NCI-H1105 treated with DMSO at 0.1 percent for 48 hours (cell line): Measurements from ENCODE around the gene CFAP97D2.
A peak's percentile ranks its signal among the peaks of the same experiment; 100 is the strongest.
"Not testable (repeated sequence)": the region's sequence is repeated elsewhere in the genome, so short reads cannot be mapped to it uniquely, and the experiment has no call there.

Experiments used
- DNase-seq: peaks from one replicate; lab custom pipeline; 2025; lab: John Stamatoyannopoulos, UW

The CFAP97D2 gene

DNA sequence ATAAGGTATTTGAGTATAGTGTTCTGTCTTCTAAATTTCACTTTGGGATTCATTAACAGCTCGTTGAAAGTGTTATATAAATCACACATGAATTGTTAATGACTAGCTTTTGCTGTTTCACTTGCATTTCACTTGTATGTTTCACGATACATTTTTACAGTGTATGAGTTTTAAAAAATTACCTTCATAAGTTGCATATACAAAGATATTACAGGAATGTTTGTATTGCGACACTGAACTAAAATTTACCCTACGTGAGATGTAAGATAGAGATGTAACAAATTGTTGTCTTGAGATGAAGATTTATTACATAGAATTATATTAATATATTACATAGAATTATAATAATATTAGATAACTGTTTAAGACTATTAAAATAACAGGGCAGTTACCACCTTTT lies 57.2 kb downstream of the CFAP97D2 start:
- DNase-seq = no peak

DNA sequence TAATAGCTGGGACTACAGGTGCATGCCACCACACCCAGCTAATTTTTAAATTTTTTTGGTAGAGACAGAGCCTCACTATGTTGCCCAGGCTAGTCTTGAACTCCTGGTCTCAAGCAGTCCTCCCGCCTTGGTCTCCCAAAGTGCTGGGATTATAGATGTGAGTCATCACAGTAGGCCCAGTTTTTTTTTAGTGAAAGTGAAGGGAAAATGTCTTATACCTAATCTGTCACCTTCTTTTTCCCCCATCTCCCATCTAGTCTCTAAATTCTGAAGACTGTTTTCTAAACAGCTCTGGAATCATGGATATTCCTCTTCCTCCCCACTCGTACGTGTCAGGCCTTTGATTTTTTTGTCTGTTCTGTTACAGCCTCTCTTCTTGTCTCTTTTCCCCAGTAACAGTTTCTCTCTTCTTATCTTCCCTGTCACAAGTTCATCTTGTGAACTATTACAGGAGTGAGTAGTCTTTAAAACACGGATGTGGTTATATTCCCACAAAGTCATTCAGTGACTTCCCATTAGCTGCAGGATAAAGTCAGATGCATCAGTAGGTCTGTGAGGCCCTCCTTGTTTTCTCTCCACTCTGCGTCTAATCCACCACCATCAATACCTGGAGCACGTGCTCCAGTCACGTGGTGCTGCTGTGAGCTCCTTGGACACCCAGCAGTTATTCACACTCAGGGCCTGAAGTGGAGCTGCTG lies 58.5 kb downstream of the CFAP97D2 start:
- DNase-seq = no peak

DNA sequence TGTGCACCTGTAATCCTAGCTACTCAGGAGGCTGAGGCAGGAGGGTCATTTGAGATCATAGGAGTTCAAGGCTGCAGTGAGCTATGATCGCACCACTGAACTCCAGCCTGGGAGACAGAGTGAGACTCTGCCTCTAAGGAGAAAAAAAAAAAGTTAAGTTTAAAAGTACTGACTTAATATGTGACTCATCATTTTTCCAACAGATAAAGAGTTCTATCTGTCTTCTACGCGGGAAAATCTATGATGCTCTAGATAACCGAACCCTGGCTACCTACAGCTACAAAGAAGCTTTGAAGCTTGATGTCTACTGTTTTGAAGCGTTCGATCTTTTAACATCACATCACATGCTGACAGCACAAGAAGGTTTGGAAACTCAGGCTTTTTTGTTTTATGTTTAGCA lies 62.9 kb downstream of the CFAP97D2 start:
- no peak for DNase-seq

DNA sequence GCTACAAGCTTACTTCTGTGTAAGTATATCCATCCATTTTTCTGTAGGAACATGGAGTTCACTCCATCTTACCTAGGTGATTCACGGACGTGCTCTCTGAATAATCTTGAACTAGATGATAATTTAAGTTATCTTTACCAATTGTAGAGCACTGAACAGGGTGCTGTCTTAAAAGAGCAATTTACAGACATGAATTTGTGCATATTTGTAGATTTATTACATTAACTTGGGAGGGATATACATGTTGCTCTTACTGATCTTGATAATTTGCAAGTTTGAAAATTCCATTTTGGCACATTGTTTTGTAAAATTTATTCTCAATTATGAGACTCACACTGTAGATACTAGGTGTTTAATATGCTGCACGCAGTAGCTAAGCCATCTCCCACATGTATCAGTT lies 64.9 kb downstream of the CFAP97D2 start:
- DNase-seq = no peak

DNA sequence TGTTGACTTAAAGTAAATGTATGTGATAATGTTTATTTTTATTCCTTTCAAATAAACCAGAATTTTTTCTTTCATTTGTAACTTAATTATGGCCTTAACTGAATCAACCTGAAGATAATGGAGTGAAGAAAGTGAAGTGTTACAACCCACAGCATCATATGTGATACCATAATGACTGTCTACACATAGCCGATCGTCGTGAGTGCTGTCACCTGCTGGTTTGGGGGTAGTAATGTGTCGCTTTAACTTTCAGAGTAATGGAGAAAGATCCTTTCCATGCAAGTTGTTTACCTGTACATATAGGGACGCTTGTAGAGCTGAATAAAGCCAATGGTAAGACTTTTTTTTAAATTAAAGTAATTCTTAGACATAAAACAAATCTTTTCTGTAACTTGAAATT lies 65.6 kb downstream of the CFAP97D2 start:
- no peak for DNase-seq

DNA sequence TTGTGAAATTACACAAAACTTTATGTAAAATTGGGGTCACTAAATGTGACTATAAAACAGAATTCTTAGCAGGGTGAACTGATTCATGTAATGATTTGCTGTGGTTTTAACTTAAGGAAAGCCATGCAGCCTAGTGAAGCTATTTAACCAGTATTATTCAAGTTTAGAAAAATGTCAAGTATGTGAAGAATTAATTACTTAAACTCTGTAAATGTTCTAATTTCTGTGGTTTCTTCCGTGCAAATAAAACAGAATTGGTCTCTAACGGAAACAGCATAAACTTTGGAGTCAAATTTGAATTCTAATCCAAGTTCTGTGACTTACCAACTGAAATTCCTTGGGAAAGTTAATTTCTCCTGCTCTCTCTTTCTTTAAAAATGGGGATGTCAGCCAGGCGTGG lies 69.0 kb downstream of the CFAP97D2 start:
- DNase-seq = no peak

DNA sequence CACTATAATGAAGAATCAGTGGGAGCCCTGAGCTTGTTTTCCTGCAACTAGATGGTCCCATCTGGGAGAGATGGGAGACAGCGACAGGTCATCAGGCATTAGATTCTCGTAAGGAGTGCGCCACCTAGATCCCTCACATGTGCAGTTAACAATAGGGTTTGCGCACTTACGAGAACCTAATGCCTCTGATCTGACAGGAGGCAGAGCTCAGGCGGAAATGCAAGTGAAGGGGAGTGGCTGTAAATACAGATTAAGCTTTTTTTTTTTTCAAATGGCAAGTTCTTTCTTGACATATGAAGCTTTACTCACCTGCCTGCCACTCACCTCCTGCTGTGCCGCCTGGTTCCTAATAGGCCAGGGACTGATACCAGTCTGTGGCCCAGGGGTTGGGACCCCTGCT lies 70.0 kb downstream of the CFAP97D2 start:
- DNase-seq = no peak

DNA sequence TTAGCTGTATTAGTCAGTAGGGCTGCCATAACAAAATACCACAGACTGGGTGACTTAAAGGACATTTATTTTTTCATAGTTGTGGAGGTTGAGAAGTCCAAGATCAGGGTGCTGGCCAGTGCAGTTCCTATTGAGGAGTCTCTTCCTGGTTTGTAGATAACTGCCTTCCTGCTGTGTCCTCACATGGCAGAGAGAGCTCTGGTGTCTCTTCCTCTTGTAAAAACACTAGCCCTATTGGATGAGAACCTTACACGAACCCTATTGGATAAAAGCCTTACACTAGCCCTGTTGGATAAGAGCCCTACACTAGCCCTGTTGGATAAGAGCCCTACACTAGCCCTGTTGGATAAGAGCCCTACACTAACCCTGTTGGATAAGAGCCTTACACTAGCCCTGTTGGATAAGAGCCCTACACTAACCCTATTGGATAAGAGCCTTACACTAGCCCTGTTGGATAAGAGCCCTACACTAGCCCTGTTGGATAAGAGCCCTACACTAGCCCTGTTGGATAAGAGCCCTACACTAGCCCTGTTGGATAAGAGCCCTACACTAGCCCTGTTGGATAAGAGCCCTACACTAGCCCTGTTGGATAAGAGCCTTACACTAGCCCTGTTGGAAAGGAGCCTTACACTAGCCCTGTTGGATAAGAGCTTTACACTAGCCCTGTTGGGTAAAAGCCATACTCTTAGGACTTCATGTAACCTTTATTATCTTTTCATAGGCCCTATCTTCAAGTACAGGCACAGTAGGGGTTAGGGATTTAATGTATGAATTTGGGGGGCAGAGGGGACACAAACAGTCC lies 72.8 kb downstream of the CFAP97D2 start:
- not testable (repeated sequence) for DNase-seq

DNA sequence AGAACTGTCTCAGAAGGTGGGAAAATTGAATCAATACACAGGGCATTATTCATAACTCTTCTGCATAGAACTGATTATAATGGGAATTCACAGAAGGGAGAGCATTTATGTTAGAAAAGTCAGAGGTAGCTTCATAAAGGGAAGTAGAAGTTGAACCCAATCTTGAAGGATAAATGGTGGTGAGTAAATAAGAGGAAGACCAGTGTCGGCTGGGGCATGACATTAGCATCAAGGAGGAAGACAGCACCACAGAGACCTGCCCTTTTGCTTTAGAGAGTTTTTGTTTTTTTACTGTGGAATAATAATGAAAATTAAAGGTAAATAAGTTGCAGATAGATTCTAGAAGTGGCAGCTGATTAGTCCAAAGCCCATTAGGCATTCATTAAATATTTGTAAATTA lies 77.5 kb downstream of the CFAP97D2 start:
- DNase-seq = no peak

DNA sequence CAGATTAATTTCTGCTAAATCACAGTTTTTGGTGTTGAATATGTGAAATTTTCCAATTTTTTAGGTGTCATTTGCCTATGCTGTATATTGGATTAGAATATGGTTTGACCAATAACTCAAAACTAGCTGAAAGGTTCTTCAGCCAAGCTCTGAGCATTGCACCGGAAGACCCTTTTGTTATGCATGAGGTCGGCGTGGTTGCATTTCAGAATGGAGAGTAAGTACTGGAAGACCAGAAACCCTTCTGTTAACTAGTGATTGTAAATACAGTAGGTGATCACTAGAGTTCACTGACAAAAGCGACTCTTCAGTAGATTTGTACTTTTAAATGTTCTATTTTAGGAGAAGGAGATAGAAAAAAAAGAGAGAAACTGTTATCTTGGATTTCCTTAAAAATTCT lies 78.0 kb downstream of the CFAP97D2 start:
- no peak for DNase-seq

DNA sequence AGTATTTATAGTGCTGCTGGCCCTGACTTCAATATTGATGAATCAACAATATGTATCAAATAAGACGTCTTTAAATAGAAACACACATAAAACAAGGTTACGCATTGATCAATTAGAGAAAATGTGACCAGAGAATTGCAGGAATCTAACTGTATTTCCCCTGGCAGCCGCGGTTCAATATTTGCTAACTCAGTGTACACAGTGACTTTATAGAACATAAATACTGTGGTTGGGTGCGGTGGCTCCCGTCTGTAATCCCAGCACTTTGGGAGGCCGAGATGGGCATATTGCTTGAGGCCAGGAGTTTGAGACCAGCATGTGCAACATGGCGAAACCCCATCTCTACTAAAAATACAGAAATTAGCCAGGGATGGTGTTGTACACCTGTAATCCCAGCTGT lies 79.5 kb downstream of the CFAP97D2 start:
- DNase-seq = no peak

DNA sequence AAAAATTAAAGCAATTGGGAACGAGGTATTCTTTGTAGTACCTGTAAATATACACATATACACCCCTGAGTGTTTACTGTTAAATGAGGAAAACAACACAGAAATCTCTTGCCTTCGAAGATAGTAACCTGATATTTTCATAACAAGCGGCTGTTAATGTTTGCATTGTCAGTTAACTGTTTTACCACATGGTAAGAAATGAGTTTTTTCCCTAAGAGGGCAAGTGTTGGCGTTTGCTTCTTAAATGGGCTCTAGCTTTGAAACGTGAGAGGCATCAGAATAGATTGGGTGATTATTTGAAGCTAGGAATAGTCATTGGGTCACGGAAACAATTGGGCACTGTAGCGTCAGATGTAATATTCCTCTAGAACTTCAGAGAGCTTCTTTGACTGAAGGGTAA lies 80.3 kb downstream of the CFAP97D2 start:
- peak; percentile 30 for DNase-seq

DNA sequence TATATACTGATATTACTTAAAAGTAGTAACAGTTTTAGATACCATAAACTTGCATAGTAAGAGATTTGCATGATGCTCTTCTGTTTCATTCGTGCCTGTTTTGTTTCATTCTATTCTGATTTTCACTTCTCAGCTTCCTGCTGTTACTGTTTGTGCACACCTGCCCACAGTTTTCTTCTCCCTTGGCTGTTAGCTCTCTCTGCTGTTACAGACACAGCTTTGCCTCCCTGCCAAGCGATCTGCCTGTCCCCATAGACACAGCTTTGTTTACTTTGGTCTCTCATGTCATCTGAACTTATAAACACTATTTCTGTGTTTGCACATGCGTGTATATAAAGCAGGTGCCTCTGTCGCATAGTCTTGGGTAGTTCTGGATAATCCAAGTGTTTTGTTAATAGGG lies 80.9 kb downstream of the CFAP97D2 start:
- DNase-seq = peak; percentile 78

DNA sequence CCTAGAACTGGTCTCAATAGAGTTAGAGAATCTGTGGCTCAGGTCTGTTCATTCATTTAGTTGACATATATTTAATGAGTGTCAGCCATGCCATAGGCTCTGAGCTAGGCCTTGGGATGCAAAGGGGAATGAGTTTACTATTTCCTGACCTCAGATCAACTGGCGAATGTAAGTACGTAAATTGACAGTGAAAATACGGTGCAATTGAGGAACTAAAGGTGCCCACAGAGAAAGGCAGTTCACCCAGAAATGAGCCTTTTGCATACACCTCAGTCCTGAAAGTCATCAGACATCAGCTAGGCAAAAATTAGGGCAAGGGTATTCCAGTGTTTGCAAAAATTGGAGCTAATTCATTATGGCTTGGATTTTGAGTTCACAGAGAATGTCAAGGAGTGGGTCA lies 81.8 kb downstream of the CFAP97D2 start:
- no peak for DNase-seq

DNA sequence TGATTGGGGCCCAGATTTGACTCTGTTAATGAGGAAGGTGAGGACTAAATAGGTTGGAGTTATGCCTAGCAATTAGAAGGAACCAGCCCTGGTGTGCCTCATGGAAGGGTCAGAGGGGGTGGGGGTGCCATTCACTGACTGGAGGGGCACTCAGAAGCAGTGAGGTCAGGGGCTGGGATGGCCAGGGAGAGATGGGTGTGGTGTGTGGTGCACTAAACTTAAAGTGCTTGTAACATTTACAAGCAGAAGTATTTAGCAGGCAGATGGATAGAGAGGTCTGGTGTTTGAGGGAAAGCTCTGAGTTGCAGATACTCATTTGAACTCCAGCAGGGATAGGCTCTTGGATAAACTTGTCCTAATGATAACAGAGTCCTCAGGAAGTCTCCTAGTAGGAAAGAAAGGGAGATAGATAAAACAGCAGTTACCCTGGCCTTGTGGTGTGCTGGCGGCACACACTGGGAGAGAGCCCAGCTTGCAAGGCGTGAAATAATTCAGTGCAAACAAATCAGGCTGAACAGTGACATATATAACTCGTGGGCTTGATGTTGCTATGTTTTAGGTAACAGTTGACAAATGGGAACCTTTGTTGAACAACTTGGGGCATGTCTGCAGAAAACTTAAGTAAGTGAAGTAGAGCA lies 82.4 kb downstream of the CFAP97D2 start:
- no peak for DNase-seq

DNA sequence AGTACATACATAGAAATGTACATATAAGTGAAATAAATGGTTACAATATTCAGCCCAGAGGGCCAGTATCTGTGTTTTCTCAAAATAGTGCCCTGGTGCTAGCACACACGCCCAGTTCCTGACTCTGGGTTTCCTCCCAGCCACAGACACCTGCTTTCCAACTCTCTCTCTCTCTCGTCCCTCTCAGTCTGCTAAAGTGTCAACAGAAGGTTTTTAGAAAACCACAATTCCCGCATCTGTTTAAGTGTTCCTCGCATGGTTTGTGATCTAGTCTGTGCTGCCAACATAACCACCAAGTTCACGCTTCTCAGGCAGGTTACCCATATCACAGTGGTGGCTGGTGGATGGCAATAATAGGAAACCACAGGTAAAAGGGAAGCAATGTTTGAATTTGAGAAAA lies 84.5 kb downstream of the CFAP97D2 start:
- no peak for DNase-seq

DNA sequence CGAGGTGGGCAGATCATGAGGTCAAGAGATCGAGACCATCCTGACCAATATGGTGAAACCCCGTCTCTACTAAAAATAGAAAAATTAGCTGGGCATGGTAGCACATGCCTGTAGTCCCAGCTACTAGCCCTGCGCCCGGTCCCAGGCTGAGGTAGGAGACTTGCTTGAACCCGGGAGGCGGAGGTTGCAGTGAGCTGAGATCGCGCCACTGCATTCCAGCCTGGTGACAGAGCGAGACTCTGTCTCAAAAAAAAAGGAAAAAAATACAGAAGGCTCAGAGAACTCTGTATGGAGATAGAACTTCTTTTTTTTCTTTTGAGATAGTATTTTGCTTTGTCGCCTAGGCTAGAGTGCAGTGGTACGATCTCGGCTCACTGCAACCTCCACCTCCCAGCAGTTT lies 85.3 kb downstream of the CFAP97D2 start:
- not testable (repeated sequence) for DNase-seq

DNA sequence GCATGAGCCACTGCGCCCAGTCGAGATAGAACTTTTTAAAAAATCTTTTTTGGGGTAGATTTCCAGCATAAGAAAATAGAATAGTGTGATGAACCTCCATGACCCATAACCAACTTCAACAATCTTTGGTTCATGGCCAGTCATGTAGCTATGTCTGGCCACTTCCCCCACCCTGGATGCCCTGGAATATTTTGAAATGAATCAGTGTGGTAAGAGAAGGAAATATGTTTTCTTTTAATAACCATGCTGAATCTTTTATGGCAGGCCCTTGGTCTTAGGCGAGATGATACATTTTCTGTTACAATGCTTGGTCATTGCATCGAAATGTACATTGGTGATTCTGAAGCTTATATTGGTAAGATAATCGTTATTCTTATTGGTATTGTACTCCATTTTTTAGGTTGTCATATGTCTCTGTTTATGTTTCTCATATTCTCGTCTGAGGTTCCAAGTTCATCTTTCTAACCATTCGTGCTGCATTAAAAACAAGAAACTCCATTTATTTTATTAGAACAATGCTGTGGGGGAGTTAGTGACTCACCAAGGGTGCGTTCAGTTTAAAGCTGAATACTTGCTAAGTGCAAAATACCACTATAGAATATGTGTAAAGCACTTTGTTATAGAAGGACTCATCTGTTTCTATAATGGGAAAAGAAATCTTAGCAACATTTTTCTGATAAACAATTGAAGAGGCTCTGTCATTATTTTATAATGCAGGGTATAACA lies 86.0 kb downstream of the CFAP97D2 start:
- DNase-seq = no peak

DNA sequence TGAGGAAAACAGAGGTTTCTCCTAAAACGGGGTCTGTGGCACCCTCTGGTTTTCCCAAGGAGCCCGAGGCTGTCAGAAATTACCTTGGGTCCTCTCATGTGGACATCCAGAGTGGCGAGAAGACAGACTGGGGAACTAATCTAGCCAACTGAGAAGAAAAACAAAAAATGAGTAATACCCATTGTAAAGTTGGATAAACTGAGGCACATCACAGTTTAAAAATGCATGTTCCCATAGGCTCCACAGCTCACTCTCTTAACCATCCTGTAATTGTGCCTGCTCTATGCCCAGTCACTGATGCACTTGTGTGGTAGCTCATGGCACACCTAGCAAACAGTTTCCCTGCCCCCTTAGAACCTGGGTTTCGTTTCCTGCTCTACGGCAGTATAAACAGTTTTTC lies 87.2 kb downstream of the CFAP97D2 start:
- no peak for DNase-seq

DNA sequence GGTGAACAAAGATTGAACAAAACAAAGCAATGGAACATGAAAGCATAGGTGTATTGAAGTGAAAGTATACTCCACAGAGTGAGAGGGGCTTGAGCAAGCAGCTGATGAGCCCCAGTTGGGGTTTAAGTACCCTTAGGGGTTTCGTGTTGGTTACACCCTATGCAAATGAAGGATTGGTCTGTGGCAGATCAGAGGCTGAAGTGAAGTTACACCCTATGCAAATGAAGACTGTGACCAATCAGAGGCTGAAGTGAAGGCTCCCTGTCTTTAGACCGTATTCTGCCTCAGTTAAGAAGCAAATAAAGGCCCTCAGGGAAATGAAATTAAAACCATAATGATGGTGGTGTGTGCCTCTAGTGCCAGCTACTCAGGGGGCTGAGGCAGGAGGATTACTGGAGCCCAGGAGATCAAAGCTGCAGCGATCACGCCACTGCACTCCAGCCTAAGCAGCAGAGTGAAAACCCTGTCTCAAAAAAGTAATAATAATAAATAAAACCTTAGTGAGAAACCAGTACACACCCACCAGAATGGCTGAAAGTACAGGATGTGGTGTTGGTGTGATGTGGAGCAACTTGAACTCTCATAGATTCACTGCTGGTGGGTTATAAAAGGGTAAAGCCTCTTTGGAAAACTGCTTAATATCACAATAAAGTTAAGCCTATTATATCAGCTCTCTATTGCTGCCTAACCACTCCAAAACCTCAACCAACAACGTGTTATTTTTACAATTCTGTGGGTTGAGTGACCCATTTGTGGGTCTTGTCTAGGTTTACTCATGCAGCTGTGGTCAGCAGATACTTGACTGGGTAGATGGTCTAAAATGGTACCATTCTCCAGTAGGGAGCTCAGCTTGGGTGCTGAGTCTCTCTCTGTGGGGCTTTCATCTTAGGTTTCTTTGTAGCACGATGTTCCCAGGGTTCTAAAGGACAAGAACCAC lies 89.6 kb downstream of the CFAP97D2 start:
- DNase-seq = no peak

DNA sequence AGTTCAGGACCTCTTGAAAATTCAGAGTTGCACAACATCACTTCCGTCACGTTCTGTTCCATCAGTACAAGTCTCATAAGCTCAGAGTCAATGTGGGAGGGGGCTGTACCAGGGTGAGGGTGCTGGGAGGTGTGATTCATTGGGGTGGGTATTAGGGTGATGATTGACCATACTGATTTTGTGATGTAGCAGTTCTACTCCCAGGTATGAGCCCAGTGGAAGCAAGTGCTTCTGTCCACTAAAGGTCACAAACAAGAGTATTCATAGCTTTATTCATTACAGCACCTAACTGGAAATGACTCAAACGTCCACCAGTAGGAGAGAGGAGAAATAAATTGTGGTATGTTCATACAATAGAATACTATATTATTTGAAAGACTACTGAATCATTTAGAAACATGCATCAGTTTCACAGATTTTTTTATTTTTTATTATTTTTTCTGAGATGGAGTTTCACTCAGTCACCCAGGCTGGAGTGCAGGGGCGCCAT lies 90.3 kb downstream of the CFAP97D2 start:
- no peak for DNase-seq
